Hematopoietic multipotent progenitor cell (in vitro differentiated cells): ENCODE data around the gene CHERP. TPM values are rescaled to one million over a fixed set of nuclear protein-coding genes. Genes with fewer than 3 reads are reported as not detected.
"Not testable (repeated sequence)": the region's sequence is repeated elsewhere in the genome, so short reads cannot be mapped to it uniquely, and the experiment has no call there.

ENCODE experiments used
- DNase-seq, 3 donors: peaks; one replicate each; pipeline ENCODE4 v3.0.0-alpha.2; 2011 to 2015; ENCODE audit warnings: low read depth in 2 of 3, low spot score in 2 of 3
- small RNA-seq: library from RNA; depleted of rRNA; stranded (forward); fragments of <200 nt; gene quantifications from one replicate; pipeline ENCODE3, GENCODE V24; 2012
- total RNA-seq: library from RNA; depleted of rRNA; stranded (reverse); fragments of >200 nt; gene quantifications from one replicate; pipeline ENCODE4 v1.2.3, GENCODE V29; 2012

Gene CHERP
- total RNA-seq, 1 donor, result 13.2 TPM

DNA sequence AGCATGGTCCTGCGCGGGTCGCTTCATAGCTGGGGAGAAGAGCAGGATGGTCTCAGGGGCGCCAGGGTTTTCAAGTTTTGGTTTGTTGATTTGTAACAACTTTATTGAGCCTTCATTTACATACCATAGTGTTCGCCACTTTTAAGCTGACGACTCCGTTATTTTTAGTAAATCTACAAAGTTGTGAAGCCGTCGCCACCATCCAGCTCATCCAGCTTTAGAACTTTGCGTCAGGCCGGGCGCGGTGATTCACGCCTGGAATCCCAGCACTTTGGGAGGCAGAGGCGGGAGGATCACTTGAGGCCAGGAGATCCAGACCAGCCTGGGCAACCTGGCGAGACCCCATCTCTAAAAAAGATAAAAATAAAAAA is 45.6 kb downstream of the CHERP start:
- DNase-seq, result no peak

DNA sequence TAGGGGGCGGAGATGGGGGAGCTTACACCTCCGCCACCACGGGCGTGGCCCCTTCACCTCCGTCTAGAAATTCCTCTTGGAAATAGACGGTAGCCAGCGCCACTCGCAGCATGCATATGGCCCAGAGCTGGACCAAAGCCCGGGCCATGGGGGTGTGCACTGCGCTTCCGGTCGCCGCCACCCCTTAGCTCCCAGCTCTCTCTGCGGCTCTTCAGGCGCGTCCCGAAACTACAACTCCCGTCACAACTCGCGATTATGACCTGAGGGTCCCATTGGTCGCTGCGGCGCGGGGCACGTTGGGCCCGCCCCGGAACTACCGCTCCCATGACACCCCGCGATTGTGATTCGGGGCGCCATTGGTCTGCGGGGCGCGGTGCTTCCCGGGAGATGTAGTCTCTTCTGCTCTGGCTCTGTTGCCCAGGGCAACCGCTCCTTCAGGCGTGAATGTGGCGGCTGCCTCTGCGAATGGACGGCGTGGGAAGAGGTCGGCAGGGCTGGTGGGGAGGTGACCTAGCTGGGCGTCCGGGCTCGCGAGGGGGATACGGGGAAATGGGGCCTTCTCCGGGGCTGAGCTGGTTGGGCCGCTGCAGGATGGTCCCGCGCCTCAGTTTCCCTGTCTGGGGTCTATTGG is 46.1 kb downstream of the CHERP start, which contains the start of the genes C19orf44 and CALR3:
C19orf44 (plus strand) TSS at position 413 of the 631 bp plus-strand sequence. CDS start 4,399 bp downstream, outside the sequence.
CALR3 (minus strand) TSS at position 186 of the 631 bp plus-strand sequence; CDS start at position 148, 38 bp downstream.
- peak; percentile 88 to 99 (median 97) for DNase-seq

DNA sequence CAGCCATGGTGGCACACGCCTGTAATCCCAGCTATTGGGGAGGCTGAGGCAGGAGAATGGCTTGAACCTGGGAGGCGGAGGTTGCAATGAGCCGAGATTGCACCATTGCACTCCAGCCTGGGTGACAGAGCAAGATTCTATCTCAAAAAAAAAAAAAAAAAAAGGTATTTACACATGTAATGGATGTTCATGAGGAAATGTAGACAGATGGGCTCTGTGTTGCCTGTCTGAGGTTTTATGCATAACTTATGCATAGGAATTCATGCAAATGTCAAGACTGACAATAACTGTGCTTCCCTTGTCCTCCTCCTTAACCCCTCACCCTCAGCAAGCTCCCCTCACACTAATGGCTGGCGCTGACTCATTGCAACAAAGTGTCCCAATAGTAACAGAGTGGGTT is 55.8 kb downstream of the CHERP start:
- not testable (repeated sequence) for DNase-seq

DNA sequence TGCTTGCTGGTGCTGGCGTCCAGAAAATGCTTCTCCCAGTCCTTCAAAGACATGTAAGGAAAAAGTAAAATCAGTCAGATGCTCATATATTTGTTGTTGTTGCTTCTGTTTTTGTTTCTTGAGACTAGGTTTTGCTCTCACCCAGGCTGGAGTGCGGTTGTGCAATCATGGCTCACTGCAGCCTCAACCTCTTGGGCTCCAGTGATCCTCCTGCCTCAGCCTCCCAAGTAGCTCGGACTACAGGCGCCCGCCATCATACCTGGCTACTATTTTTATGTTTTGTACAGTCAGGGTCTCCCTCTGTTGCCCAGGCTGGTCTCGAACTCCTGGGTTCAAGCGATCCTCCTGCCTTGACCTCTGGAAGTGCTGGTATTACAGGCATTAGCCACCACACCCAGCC is 59.5 kb downstream of the CHERP start:
- no peak for DNase-seq

DNA sequence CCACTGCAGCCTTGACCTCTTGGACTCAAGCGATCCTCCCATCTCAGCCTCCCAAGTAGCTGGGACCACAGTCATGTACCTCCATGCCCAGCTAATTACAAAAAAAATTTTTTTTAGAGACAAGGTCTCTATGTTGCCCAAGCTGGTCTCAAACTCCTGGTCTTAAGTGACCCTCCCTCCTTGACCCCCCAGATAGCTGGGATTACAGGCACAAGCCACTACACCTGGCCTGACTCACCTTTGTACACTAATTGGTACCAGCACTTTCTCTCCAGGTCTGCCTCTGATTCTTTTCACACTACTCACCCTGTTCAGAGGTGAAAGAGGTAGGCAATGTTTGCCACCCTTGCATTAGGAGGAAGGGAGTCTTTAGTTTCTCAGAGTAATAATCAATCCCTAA is 64.9 kb downstream of the CHERP start:
- DNase-seq, result no peak

DNA sequence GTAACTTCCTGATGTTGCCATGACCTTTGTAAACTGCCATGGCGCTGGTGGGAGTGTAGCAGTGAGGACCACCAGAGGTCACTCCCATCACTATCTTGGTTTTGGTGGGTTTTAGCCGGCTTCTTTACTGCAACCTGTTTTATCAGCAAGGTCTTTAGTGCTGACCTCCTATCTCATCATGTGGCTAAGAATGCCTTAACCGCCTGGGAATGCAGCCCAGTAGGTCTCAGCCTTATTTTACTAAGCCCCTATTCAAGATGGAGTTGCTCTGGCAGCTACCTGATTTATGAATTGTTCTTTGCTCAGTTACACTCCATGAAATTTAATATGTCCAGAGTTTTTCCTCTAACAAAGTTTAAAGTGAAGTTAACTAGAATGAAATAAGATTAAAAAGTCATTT is 65.8 kb downstream of the CHERP start:
- no peak for DNase-seq

DNA sequence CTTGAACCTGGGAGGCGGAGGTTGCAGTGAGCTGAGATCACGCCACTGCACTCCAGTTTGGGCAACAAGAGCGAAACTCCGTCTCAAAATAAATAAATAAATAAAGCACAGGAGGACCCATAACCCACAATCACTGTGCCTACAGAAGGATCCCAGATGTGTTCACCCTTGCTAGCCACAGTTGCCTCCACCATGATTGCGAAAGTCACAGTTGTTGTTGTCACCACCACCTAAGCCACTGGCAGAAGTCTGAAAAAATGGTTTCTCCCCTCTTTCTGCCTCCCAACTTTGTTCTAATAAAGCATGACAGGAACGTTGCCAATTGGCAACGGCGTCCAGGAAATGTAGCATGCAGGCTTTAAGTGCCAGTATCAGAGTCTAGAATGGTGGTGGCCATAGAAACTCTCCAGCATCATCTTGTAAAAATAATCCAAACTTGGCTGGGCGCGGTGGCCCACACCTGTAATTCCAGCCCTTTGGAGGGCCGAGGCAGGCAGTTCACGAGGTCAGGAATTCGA is 68.3 kb downstream of the CHERP start:
- DNase-seq, result no peak

DNA sequence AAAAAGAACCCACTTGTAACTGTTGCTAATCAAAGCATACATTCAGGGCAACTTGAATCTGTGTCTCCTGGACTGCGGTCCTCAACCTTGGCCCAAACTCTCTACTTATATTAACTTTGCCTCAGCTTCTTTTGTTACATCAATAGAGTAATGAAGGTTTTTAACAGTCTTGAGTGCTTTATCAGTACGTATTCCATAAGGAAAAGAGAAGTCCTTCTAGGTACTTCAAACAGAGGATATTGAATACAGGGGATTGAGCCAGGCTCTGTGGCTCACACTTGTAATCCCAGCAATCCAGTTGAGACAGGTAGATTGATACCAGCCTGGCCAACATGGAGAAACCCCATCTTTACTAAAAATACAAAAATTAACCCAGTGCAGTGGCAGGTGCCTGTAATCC is 69.2 kb downstream of the CHERP start:
- DNase-seq, result no peak

DNA sequence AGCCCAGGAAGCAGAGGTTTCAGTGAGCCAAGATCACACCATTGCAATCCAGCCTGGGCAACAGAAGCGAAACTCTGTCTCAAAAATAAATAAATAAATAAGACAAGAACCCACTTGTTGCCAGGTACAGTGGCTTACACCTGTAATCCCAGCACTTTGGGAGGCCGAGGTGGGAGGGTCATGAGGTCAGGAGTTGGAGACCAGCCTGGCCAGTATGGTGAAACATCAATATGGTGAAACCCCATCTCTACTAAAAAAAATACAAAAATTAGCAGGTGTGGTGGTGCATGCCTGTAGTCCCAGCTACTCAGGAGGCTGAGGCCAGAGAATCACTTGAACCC is 69.7 kb downstream of the CHERP start:
- not testable (repeated sequence) for DNase-seq

DNA sequence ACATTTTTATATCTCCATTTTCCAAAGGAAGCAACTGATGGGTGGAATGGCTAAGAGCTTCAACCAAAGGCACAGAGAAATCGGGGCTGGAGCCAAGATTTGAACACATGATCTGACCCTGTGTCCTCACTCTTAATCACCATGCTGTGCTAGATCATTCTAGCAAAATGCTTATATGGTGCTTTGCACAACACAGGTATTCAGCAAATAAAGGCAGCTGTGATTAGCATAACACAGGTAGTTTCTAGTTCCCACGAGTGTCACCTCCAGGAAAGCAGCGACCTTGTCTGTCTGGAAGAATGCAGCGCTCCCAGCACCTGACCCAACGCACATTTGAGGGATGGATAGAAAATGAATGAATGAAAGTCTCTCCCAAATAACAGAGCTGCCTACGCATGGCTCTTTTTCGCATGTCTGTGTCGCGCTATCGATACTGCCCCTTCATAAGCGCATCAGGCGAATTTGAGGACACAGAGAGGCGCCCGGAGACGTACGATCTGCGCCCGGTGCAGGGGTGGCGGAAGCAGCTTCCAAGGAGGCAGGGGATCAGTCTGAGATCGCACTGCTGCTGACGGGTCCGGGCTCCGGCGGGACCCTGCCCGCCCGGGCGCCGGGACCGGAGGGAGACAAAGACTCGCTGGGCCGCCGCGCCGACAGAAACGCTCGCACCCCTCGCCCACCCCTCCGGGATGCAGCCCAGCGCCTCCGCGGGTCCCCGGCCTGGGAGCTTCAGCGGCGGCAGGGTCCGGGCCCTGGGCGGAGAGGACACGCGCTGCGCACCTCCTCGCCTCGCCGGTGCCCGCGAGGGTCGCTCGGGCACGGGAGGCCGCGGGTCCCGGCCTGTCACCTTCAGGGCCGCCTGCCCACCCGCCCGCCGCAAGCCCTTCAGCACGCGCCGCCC is 71.1 kb downstream of the CHERP start:
- no peak for DNase-seq

DNA sequence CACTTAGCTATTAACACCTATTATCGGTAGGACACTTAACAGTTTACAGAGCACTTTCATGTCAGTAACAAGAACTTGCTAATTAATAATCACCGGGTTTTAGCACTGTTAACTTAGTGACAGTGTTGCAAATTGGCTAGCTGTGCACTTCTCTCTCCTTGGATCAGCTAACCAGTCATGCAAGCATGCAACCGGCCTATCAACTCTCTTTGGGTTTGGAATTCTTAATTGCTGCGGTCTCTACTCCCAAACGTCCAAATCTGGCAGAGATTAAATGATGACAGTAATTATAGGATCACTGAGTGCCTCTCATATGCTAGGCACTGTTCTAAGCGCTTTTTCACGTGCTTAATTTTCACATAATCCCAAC is 71.7 kb downstream of the CHERP start:
- no peak for DNase-seq

Small RNA genes lying within 50 kb of the gene (small RNA-seq; reads per million reads assigned to genes)
- gene RN7SL146P, result not detected

Other genes with a start within 250 kb of the CHERP start
- gene KLF2, start 217.6 kb downstream of the CHERP start, total RNA-seq, result 219 TPM
- 21.3 TPM for gene EPS15L1, start 70.5 kb downstream of the CHERP start, total RNA-seq
- gene CALR3, start 46.3 kb downstream of the CHERP start, total RNA-seq, result not detected
- 3.2 TPM for gene C19orf44, start 46.0 kb downstream of the CHERP start, total RNA-seq
- 49.3 TPM for gene SLC35E1, start 30.0 kb upstream of the CHERP start, total RNA-seq
- gene MED26, start 85.8 kb upstream of the CHERP start, total RNA-seq, result 9.2 TPM
- gene SMIM7, start 117.7 kb upstream of the CHERP start, total RNA-seq, result 32.9 TPM
- gene TMEM38A, start 118.7 kb upstream of the CHERP start, total RNA-seq, result 0.54 TPM
- not detected for gene NWD1, start 177.4 kb upstream of the CHERP start, total RNA-seq